ENCODE data around the gene PELO. TPM values are rescaled to one million over a fixed set of nuclear protein-coding genes. Genes with fewer than 3 reads are reported as not detected.

Gene PELO
- total and polyA plus RNA-seq, 2 donors (not counting 3 experiments of a cell fraction or from before 2014, with no cell fraction given), result 8.6 to 13.2 TPM

DNA sequence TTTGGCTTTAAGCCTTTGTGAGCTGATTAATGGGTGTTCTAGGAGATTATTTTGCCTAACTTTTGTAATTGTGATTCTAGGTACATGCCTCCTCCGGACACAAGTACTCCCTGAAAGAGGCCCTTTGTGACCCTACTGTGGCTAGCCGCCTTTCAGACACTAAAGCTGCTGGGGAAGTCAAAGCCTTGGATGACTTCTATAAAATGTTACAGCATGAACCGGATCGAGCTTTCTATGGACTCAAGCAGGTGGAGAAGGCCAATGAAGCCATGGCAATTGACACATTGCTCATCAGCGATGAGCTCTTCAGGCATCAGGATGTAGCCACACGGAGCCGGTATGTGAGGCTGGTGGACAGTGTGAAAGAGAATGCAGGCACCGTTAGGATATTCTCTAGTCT lies 13.6 kb downstream of the PELO start:
- peak overlapping the region; percentile 37 for H3K9ac ChIP-seq (replicated peaks; ENCODE audit: extremely low read depth, insufficient read depth, low read length)
- no peak overlapping the region for H2AFZ ChIP-seq (ENCODE audit: low read depth, low read length)
- H3K27ac ChIP-seq (ENCODE audit: insufficient read depth, low read depth, low read length), result peak overlapping the region; percentile 57
- DNase-seq (ENCODE audit: low read depth, low spot score) (peak; percentile 48), FAIRE-seq (no peak)
- no peak for TF ChIP-seq EZH2 (IDR thresholded peaks at IDR 0.05; ENCODE audit: borderline replicate concordance, low read depth, low read length, severe bottlenecking)
- intact Hi-C loops (cut with micrococcal nuclease) (loop anchor here (2.0 to 5.0 kb wide), 3 partner anchors 35 to 94 kb away; no protein-coding TSS in a partner anchor), dilution Hi-C loops (cut with MboI; ENCODE audit: extremely low pct_ligation_motif_present, low sequenced_read_pairs) (no loop called here)
- no peaks in the 10 kb centered on the region for H4K20me1 ChIP-seq (replicated peaks; ENCODE audit: control insufficient read depth, extremely low read depth, insufficient read depth, low read length)
- H3K4me1 ChIP-seq (ENCODE audit: control insufficient read depth, extremely low read depth, insufficient read depth, low read length), result peaks cover 25% of the 10 kb centered on the region
- H3K36me3 ChIP-seq (ENCODE audit: control insufficient read depth in 2 of 2, extremely low read depth in 1 of 2, insufficient read depth in 2 of 2, low read length in 2 of 2), result no peaks in the 10 kb centered on the region
- no peaks in the 10 kb centered on the region for H3K27me3 ChIP-seq (ENCODE audit: control insufficient read depth in 2 of 2, insufficient read depth in 2 of 2, low read length in 2 of 2)
- BruUV-seq (replicated peaks), result no TSS peak
- no peaks in the 10 kb centered on the region for H3K9me3 ChIP-seq (replicated peaks; ENCODE audit: control insufficient read depth, insufficient read depth, low read length)
- POLR2A ChIA-PET, result no interaction called here
- H3K4me2 ChIP-seq (ENCODE audit: insufficient read depth, low read length), result peak overlapping the region; percentile 91
- CTCF ChIA-PET, result interaction anchor here (1.0 to 4.6 kb wide), 9 partner anchors 9 to 137 kb away, joined by 3 to 71 read pairs (median 4); no protein-coding TSS in a partner anchor
- peaks cover 38% of the 10 kb centered on the region for H3K79me2 ChIP-seq (ENCODE audit: control insufficient read depth, insufficient read depth, low read length)
- H3K9me1 ChIP-seq (replicated peaks; ENCODE audit: control insufficient read depth, extremely low read depth, insufficient read depth, low read length), result no peaks in the 10 kb centered on the region
- peak overlapping the region; percentile 4 to 90 (median 66) for H3K4me3 ChIP-seq (replicated peaks in 1 of 3; ENCODE audit: insufficient read depth in 1 of 3, low read depth in 1 of 3, low read length in 3 of 3)

- dilution Hi-C loops (cut with MboI; ENCODE audit: extremely low pct_ligation_motif_present, low sequenced_read_pairs), result no loop called here
- TF ChIP-seq JUN (IDR thresholded peaks at IDR 0.05; ENCODE audit: borderline replicate concordance, insufficient read depth, insufficient read length, low read depth) (no peak), GATA2 (IDR thresholded peaks at IDR 0.05; ENCODE audit: insufficient read depth, insufficient read length, low read depth, low read length) (no peak), POLR2A (IDR thresholded peaks at IDR 0.05; ENCODE audit: low read depth, low read length) (no peak), EZH2 (IDR thresholded peaks at IDR 0.05; ENCODE audit: borderline replicate concordance, low read depth, low read length, severe bottlenecking) (no peak)
- TF ChIP-seq, protein P1, sequence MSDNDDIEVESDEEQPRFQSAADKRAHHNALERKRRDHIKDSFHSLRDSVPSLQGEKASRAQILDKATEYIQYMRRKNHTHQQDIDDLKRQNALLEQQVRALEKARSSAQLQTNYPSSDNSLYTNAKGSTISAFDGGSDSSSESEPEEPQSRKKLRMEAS (IDR thresholded peaks at IDR 0.05; ENCODE audit: insufficient read depth, insufficient read length), result no peak
- H4K20me1 ChIP-seq (replicated peaks; ENCODE audit: control insufficient read depth, extremely low read depth, insufficient read depth, low read length), result no peaks in the 10 kb centered on the region
- CTCF ChIA-PET, result interaction anchor here (1.2 to 4.6 kb wide), 7 partner anchors 10 to 138 kb away, joined by 3 to 71 read pairs (median 6); no protein-coding TSS in a partner anchor
- no peaks in the 10 kb centered on the region for H3K9me1 ChIP-seq (replicated peaks; ENCODE audit: control insufficient read depth, extremely low read depth, insufficient read depth, low read length)
- H3K9me3 ChIP-seq (replicated peaks; ENCODE audit: control insufficient read depth, insufficient read depth, low read length), result no peaks in the 10 kb centered on the region
- peak overlapping the region; percentile 4 to 90 (median 7) for H3K4me3 ChIP-seq (replicated peaks in 1 of 3; ENCODE audit: insufficient read depth in 1 of 3, low read depth in 1 of 3, low read length in 3 of 3)
- H3K27ac ChIP-seq (ENCODE audit: insufficient read depth, low read depth, low read length), result no peak overlapping the region
- POLR2A ChIA-PET, result no interaction called here
- peaks cover 38% of the 10 kb centered on the region for H3K79me2 ChIP-seq (ENCODE audit: control insufficient read depth, insufficient read depth, low read length)
- H3K4me1 ChIP-seq (ENCODE audit: control insufficient read depth, extremely low read depth, insufficient read depth, low read length), result peaks cover 25% of the 10 kb centered on the region
- H2AFZ ChIP-seq (ENCODE audit: low read depth, low read length), result no peak overlapping the region
- H3K4me2 ChIP-seq (ENCODE audit: insufficient read depth, low read length), result peak overlapping the region; percentile 91
- no peak for FAIRE-seq
- BruUV-seq (replicated peaks), result no TSS peak
- H3K36me3 ChIP-seq (ENCODE audit: control insufficient read depth in 2 of 2, extremely low read depth in 1 of 2, insufficient read depth in 2 of 2, low read length in 2 of 2), result no peaks in the 10 kb centered on the region
- no peak overlapping the region for H3K9ac ChIP-seq (replicated peaks; ENCODE audit: extremely low read depth, insufficient read depth, low read length)
- H3K27me3 ChIP-seq (ENCODE audit: control insufficient read depth in 2 of 2, insufficient read depth in 2 of 2, low read length in 2 of 2), result no peaks in the 10 kb centered on the region
- peak; percentile 9 for DNase-seq (ENCODE audit: low read depth, low spot score)
- intact Hi-C loops (cut with micrococcal nuclease), result loop anchor here (5.0 kb wide), 1 partner anchor 95 kb away; no protein-coding TSS in a partner anchor
These were observed 14.7 kb downstream of the PELO start for GRCh38 chr5:52802272-52802973.

Data from endothelial cell of umbilical vein (primary cell).